HG03139 (cell line): ENCODE results near the gene C11orf86.
"Not testable (repeated sequence)": the region's sequence is repeated elsewhere in the genome, so short reads cannot be mapped to it uniquely, and the experiment has no call there.

Experiments
- ATAC-seq: cut with Tn5 transposase; IDR thresholded peaks from one replicate; pipeline ENCODE4 v1.9.1; 2021; ENCODE audit not compliant: unreplicated experiment

Gene C11orf86

GRCh38 chr11:66974724-66975404 lies at the start of gene C11orf86:
TSS of gene C11orf86 (plus strand) at chr11:66975304. CDS start at chr11:66975363, 59 bp downstream.
- no peak for ATAC-seq

- no peak for ATAC-seq
Observed at GRCh38 chr11:66929753-66930152, 45.4 kb upstream of the C11orf86 start.

- no peak for ATAC-seq
Observed at GRCh38 chr11:66932543-66932942, 42.6 kb upstream of the C11orf86 start.

DNA sequence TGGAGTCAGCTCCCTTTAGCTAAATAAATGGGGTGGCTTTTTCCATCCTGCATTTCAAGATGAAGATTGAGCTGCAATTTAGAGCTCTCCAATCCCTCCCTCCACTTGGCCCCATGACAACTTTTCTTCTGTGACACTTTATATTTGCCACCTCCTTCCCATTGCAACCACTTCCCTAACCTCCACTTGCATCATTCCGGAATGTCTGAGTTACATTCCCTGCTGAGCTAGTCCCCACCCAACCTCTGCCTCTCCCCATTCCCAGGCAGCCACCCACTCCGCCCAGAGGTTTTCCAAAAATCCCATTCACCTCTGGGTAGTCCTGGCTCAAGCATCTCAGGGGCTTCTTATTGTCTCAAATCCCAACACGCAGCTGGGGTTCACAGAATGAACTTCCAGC lies 41.6 kb upstream of the C11orf86 start:
- ATAC-seq, result no peak

GRCh38 chr11:66934950-66935779 lies 39.9 kb upstream of the C11orf86 start:
- no peak for ATAC-seq

DNA sequence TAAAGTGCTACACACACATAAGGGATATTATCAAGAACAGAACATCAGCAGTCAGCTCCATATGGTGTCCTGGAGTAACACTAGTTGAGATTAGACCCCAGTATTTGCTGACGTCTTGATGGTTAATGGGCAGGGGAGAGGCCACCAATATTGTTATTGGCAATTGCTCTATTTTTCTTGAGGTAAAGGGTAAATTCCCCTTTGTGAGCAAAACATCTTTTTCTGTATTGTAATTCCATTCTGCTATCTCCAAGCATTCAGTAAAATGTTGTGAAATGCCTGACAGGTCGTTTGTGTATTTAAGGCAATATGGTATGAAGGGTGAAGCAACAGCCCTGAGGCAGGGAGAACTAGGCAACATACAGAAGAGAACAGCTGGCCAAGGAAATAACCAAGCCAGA lies 38.8 kb upstream of the C11orf86 start:
- ATAC-seq, result no peak

- ATAC-seq, result no peak
Observed at GRCh38 chr11:66937193-66937733, 37.8 kb upstream of the C11orf86 start.

- ATAC-seq, result no peak
Observed at GRCh38 chr11:66938582-66939135, 36.4 kb upstream of the C11orf86 start.

GRCh38 chr11:66950112-66950535 lies 25.0 kb upstream of the C11orf86 start:
- no peak for ATAC-seq

DNA sequence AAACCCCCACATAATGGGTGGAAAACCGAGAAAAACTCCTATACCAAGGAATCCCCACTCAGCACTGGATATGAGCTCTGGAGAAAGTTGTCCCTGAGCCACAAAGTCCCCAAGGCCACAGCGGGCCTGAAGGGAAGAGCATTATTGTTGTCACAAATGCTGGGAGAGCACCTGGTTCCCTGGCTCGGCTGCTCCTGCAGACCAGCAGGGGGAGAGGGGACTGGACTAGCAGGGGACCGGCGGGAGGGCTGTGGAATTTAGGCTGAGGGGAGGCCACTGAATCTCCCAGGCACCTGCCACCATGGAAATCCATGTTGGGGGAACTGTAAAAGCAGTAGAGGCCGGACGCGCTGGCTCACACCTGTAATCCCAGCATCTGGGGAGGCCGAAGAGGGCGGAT lies 24.0 kb upstream of the C11orf86 start:
- no peak for ATAC-seq

GRCh38 chr11:66951927-66952337 lies 23.2 kb upstream of the C11orf86 start:
- ATAC-seq, result no peak

- ATAC-seq, result no peak
Observed at GRCh38 chr11:66953081-66953833, 21.8 kb upstream of the C11orf86 start.

- no peak for ATAC-seq
Observed at GRCh38 chr11:66956689-66957290, 18.3 kb upstream of the C11orf86 start.

- ATAC-seq, result no peak
Observed at GRCh38 chr11:66957971-66958231, 17.2 kb upstream of the C11orf86 start.

DNA sequence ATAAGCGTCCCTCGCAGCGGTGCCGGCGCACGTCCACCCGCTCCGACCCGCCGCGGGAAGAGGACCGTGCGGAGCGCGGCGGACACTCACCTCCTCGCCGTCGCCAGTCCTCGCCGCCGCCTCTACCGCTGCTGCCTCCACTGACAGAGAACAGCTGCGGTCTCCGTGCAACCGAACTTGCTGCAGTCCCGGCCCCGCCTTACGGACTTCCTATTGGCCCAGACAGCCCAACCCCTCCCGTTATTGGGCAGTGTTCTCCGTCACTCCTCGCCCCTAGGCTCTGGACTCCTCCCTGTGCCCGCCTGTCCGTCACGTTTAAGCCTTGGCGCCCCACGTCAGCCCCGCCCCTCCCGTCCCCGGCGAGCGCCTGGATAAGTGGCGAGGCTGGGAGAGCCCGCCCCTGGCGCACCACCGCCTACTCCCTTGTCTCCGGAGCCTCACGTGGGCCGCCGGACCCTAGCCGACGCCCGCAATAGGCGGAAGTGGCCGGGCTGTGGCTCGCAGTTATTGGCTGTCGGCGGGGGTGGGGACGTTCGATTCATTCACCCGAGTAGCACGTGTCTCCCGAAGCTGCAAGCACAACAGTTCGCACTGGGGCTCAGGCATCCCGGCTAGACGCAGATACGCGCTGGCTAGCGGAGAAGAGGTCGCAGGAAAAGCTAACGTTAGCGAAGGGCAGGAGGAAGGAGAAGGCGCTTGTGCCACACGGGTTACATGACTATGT lies 16.7 kb upstream of the C11orf86 start, which contains the start of gene PC:
Gene PC, minus strand, starts transcription at position 152 of the 724 bp plus-strand sequence. CDS start 86,224 bp downstream, outside the sequence.
- ATAC-seq, result peak; percentile 85

DNA sequence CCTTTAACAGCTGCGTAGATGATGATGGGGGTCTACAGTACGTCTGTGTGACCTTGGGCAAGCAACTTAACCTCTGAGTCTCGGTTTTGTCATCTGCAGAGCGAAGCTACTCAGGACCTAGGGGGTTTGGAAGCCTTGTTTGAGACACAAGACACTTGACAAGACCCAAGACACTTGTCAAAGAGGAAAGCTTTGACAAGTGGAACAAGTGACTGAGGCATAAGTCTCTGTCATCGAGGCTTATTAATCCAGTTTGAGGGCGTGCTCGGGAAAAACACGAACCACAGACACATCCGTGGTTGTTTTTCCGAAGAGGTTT lies 16.2 kb upstream of the C11orf86 start:
- no peak for ATAC-seq

GRCh38 chr11:66961691-66962213 lies 13.4 kb upstream of the C11orf86 start:
- ATAC-seq, result not testable (repeated sequence)

GRCh38 chr11:66962247-66962646 lies 12.9 kb upstream of the C11orf86 start:
- no peak for ATAC-seq

DNA sequence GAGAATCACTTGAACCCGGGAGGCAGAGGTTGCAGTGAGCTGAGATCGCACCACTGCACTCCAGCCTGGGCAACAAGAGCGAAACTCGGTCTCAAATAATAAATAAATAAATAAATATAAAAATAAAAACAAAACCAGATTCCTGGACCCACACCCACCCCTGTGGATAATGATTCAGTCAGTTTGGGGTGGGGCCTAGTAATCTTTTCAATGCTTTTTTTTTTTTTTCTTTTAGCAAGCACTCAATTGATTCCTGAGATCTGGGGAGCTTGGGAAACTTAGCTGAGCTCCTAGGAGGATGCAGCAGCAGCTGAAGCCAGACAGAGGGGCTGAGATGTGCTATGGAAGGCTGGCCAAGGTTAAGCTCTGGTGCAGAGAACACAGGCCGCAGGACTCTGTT lies 12.3 kb upstream of the C11orf86 start:
- no peak for ATAC-seq

DNA sequence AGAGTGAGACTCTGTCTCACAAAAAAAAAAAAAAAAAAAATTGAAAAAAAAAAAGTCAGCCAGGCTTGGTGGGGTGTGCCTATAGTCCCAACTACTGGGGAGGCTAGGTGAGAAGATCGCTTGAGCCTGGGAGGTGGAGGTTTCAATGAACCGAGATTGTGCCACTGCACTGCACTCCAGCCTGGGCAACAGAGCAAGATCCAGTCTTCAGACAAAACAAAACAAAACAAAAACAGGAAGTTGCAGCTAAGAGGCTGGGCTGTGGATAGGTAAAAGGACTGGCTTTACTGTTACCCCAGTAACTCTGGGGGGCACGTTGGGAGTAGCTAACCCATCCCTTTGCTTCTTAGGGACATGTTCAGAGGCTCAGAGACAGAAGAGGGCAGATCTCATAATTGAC lies 10.6 kb upstream of the C11orf86 start:
- no peak for ATAC-seq
